Measurements from ENCODE around the gene FOLR2. TPM values are rescaled to one million over a fixed set of nuclear protein-coding genes. Genes with fewer than 3 reads are reported as not detected.

FOLR2 gene
- total RNA-seq, 1 experiment from 2014 or later = not detected

DNA sequence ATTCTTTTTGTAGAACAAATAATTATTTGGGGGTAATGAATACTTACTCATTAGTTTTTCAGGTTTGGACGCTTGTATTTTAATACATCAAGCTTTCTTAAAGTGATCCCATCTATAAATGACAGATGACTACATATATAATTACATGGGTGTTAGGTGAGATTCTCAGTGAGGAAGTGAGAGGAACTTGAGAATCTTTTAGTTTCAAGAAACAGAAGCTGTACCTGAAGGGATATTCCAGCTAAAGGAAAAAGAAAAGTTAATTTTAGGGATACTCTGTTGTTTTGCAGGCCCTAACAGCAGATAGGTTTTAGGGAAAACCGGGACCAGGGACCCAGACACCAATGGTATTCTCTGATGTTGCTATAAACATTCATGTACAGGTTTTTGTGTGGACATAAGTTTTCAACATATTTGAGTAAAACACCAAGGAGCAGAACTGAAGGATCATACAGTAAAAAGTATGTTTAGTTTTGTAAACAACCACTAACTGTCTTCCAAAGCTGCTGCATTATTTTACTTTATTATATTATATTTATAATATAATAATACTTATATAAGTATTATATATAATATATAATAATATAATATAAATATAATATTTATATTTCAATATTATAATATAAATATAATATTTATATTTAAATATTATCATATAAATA is 51.5 kb downstream of the FOLR2 start:
- Histone ChIP-seq H3K27ac (ENCODE audit: low read length) (no peak overlapping the region), H3K4me3 (ENCODE audit: low read depth in 2 of 2, low read length in 2 of 2) (no peak overlapping the region), H3K4me1 (ENCODE audit: control insufficient read depth, insufficient read depth, low read length) (no peaks in the 10 kb centered on the region), H3K27me3 (ENCODE audit: control insufficient read depth, insufficient read depth, low read length) (peaks cover 6% of the 10 kb centered on the region; the same call in 1 of the 2 replicates), H3K36me3 (ENCODE audit: control insufficient read depth, insufficient read depth, low read length) (no peaks in the 10 kb centered on the region), H3K9me3 (ENCODE audit: control insufficient read depth, insufficient read depth, low read depth, low read length) (no peaks in the 10 kb centered on the region)
- intact Hi-C loops (cut with micrococcal nuclease; ENCODE audit: unreplicated experiment) (no loop called here), in situ Hi-C loops (cut with HindIII; ENCODE audit: low pct_unique_long_range_greater_than_20kb, low sequenced_read_pairs) (no loop called here)
- no peak for ATAC-seq
- CTCF ChIA-PET = no interaction called here
- no TSS peak for BruUV-seq (replicated peaks)
- no peak for DNase-seq (ENCODE audit: low read depth, low spot score)
- POLR2A ChIA-PET = interaction anchor here (0.5 kb wide), 1 partner anchor 16 kb away, joined by 3 read pairs; no protein-coding TSS in a partner anchor
- TF ChIP-seq, protein P1, sequence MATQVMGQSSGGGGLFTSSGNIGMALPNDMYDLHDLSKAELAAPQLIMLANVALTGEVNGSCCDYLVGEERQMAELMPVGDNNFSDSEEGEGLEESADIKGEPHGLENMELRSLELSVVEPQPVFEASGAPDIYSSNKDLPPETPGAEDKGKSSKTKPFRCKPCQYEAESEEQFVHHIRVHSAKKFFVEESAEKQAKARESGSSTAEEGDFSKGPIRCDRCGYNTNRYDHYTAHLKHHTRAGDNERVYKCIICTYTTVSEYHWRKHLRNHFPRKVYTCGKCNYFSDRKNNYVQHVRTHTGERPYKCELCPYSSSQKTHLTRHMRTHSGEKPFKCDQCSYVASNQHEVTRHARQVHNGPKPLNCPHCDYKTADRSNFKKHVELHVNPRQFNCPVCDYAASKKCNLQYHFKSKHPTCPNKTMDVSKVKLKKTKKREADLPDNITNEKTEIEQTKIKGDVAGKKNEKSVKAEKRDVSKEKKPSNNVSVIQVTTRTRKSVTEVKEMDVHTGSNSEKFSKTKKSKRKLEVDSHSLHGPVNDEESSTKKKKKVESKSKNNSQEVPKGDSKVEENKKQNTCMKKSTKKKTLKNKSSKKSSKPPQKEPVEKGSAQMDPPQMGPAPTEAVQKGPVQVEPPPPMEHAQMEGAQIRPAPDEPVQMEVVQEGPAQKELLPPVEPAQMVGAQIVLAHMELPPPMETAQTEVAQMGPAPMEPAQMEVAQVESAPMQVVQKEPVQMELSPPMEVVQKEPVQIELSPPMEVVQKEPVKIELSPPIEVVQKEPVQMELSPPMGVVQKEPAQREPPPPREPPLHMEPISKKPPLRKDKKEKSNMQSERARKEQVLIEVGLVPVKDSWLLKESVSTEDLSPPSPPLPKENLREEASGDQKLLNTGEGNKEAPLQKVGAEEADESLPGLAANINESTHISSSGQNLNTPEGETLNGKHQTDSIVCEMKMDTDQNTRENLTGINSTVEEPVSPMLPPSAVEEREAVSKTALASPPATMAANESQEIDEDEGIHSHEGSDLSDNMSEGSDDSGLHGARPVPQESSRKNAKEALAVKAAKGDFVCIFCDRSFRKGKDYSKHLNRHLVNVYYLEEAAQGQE (IDR thresholded peaks at IDR 0.05; ENCODE audit: insufficient read depth in 1 of 2, low read depth in 2 of 2, low read length in 1 of 2) = no peak
- TF ChIP-seq CTCF (IDR thresholded peaks at IDR 0.05) (no peak), TCF7L2 (IDR thresholded peaks at IDR 0.05; ENCODE audit: low read depth, low read length) (no peak), SIN3A (IDR thresholded peaks at IDR 0.05; ENCODE audit: borderline replicate concordance, insufficient read depth, low read depth, low read length) (no peak), POLR2AphosphoS5 (IDR thresholded peaks at IDR 0.05; ENCODE audit: low read depth, low read length) (no peak)

Other genes starting within 250 kb of the FOLR2 start
- gene IL18BP, start 217.9 kb upstream of the FOLR2 start, total RNA-seq (2021; ENCODE audit: unreplicated experiment) = 18.2 TPM
- 145 TPM for gene NUMA1, start 136.3 kb upstream of the FOLR2 start, total RNA-seq (2021; ENCODE audit: unreplicated experiment)
- gene LRRC51, start 135.9 kb upstream of the FOLR2 start, total RNA-seq (2021; ENCODE audit: unreplicated experiment) = 13.4 TPM
- gene LAMTOR1, start 113.5 kb upstream of the FOLR2 start, total RNA-seq (2021; ENCODE audit: unreplicated experiment) = 126 TPM
- gene TOMT, start 110.9 kb upstream of the FOLR2 start, total RNA-seq (2021; ENCODE audit: unreplicated experiment) = not detected
- 78.2 TPM for gene ANAPC15, start 104.1 kb upstream of the FOLR2 start, total RNA-seq (2021; ENCODE audit: unreplicated experiment)
- gene FOLR3, start 81.1 kb upstream of the FOLR2 start, total RNA-seq (2021; ENCODE audit: unreplicated experiment) = not detected
- gene FOLR1, start 24.7 kb upstream of the FOLR2 start, total RNA-seq (2021; ENCODE audit: unreplicated experiment) = not detected
- gene INPPL1, start 8.0 kb downstream of the FOLR2 start, total RNA-seq (2021; ENCODE audit: unreplicated experiment) = 298 TPM
- not detected for gene PHOX2A, start 27.4 kb downstream of the FOLR2 start, total RNA-seq (2021; ENCODE audit: unreplicated experiment)
- gene CLPB, start 217.7 kb downstream of the FOLR2 start, total RNA-seq (2021; ENCODE audit: unreplicated experiment) = 52.8 TPM

Measured in Panc1 (cell line).